ENCODE measurements around the gene RETREG3. TPM values are rescaled to one million over a fixed set of nuclear protein-coding genes. Genes with fewer than 3 reads are reported as not detected.
A peak's percentile ranks its signal among the peaks of the same experiment; 100 is the strongest.

The RETREG3 gene
- total RNA-seq, 3 donors from 2014 or later (not counting 1 experiment from before 2014, with no cell fraction given) = 76.0 to 114 (median 101) TPM

- peaks cover 47% of the 10 kb centered on the region for H3K36me3 ChIP-seq (ENCODE audit: control insufficient read depth, insufficient read depth, low read length)
Observed at GRCh38 chr17:42566215-42566882, 42.8 kb downstream of the RETREG3 start.

GRCh38 chr17:42565523-42566214 lies 43.5 kb downstream of the RETREG3 start:
- 94% methylated on average over 15 of the region's 16 CpGs for WGBS (ENCODE audit: insufficient coverage)
- peaks cover 57% of the 10 kb centered on the region for H3K4me1 ChIP-seq (ENCODE audit: control insufficient read depth, insufficient read depth, low read length)
- Mint-ChIP-seq H3K9me3 (no peaks in the 10 kb centered on the region), H3K27me3 (ENCODE audit: low read depth in 2 of 2) (no peaks in the 10 kb centered on the region), H3K4me3 (peak overlapping the region; percentile 92), H3K36me3 (no peaks in the 10 kb centered on the region), H3K27ac (peak overlapping the region; percentile 85 to 96), H3K4me1 (peaks cover 45 to 47% of the 10 kb centered on the region in 2 donors)
- no peaks in the 10 kb centered on the region for H3K9me3 ChIP-seq (ENCODE audit: control insufficient read depth, insufficient read depth, low read length)
- no peak for DNase-seq
- no peak overlapping the region for H3K4me3 ChIP-seq (ENCODE audit: low read length)
- no peak for TF ChIP-seq CTCF (IDR thresholded peaks at IDR 0.05)
- no peak for ATAC-seq
- H3K27me3 ChIP-seq (ENCODE audit: control insufficient read depth, insufficient read depth, low read length) = no peaks in the 10 kb centered on the region
- intact Hi-C loops (cut with micrococcal nuclease) = loop anchor here (5.0 kb wide), 1 partner anchor 42 kb away; the partner anchor contains the start of genes RETREG3 and TUBG1
- peaks cover 44% of the 10 kb centered on the region for H3K36me3 ChIP-seq (ENCODE audit: control insufficient read depth, insufficient read depth, low read length)
- peak overlapping the region; percentile 77 for H3K27ac ChIP-seq (ENCODE audit: low read length)

More at GRCh38 chr17:42566215-42566882, 42.8 kb downstream of the RETREG3 start:
- Histone ChIP-seq H3K27me3 (ENCODE audit: control insufficient read depth, insufficient read depth, low read length) (no peaks in the 10 kb centered on the region), H3K9me3 (ENCODE audit: control insufficient read depth, insufficient read depth, low read length) (no peaks in the 10 kb centered on the region), H3K4me3 (ENCODE audit: low read length) (peak overlapping the region; percentile 79), H3K27ac (ENCODE audit: low read length) (peak overlapping the region; percentile 77), H3K4me1 (ENCODE audit: control insufficient read depth, insufficient read depth, low read length) (peaks cover 56% of the 10 kb centered on the region)
- WGBS (ENCODE audit: insufficient coverage) = 59% methylated on average over 28 of the region's 28 CpGs
- peak overlapping the region; percentile 92 for H3K4me3 Mint-ChIP-seq
- TF ChIP-seq CTCF (IDR thresholded peaks at IDR 0.05) = no peak
- no peaks in the 10 kb centered on the region for H3K9me3 Mint-ChIP-seq
- H3K4me1 Mint-ChIP-seq = peaks cover 45 to 47% of the 10 kb centered on the region in 2 donors
- peak overlapping the region; percentile 85 to 96 for H3K27ac Mint-ChIP-seq
- intact Hi-C loops (cut with micrococcal nuclease) = loop anchor here (5.0 kb wide), 1 partner anchor 41 kb away; the partner anchor contains the start of genes RETREG3 and TUBG1
- no peak for DNase-seq
- ATAC-seq = no peak
- H3K27me3 Mint-ChIP-seq (ENCODE audit: low read depth in 2 of 2) = no peaks in the 10 kb centered on the region
- no peaks in the 10 kb centered on the region for H3K36me3 Mint-ChIP-seq

GRCh38 chr17:42564815-42565522 lies 44.2 kb downstream of the RETREG3 start:
- intact Hi-C loops (cut with micrococcal nuclease) = loop anchor here (5.0 kb wide), 1 partner anchor 42 kb away; the partner anchor contains the start of genes RETREG3 and TUBG1

More at GRCh38 chr17:42564815-42565522, 44.2 kb downstream of the RETREG3 start:
- WGBS (ENCODE audit: insufficient coverage) = 98% methylated on average over 15 of the region's 15 CpGs
- Histone ChIP-seq H3K9me3 (ENCODE audit: control insufficient read depth, insufficient read depth, low read length) (no peaks in the 10 kb centered on the region), H3K27me3 (ENCODE audit: control insufficient read depth, insufficient read depth, low read length) (no peaks in the 10 kb centered on the region), H3K36me3 (ENCODE audit: control insufficient read depth, insufficient read depth, low read length) (peaks cover 39% of the 10 kb centered on the region), H3K4me1 (ENCODE audit: control insufficient read depth, insufficient read depth, low read length) (peaks cover 57% of the 10 kb centered on the region), H3K4me3 (ENCODE audit: low read length) (no peak overlapping the region), H3K27ac (ENCODE audit: low read length) (no peak overlapping the region)
- DNase-seq = no peak
- Mint-ChIP-seq H3K4me1 (peaks cover 45 to 47% of the 10 kb centered on the region in 2 donors), H3K27ac (peak overlapping the region in 1 of 2 donors; percentile 11), H3K36me3 (no peaks in the 10 kb centered on the region), H3K4me3 (no peak overlapping the region), H3K9me3 (no peaks in the 10 kb centered on the region), H3K27me3 (ENCODE audit: low read depth in 2 of 2) (no peaks in the 10 kb centered on the region)
- TF ChIP-seq CTCF (IDR thresholded peaks at IDR 0.05) = no peak
- no peak for ATAC-seq

All from natural killer cell (primary cell).